Neural crest cell (in vitro differentiated cells): ENCODE data around the gene RTN4RL2. TPM values are rescaled to one million over a fixed set of nuclear protein-coding genes. Genes with fewer than 3 reads are reported as not detected.
A peak's percentile ranks its signal among the peaks of the same experiment; 100 is the strongest.

Source experiments
- DNase-seq: peaks from one replicate; pipeline ENCODE4 v3.0.0; 2021; ENCODE audit warnings: low read depth, mixed read lengths, low spot score
- H3K27ac Mint-ChIP-seq: one replicate; pipeline ENCODE4 v1.8.0; 2021; ENCODE audit warnings: mild to moderate bottlenecking, mixed read lengths; ENCODE audit not compliant: unreplicated experiment
- H3K27me3 Mint-ChIP-seq: 2 replicates; pipeline ENCODE4 v1.8.0; 2021; ENCODE audit warnings: low read depth, mild to moderate bottlenecking, mixed read lengths
- H3K36me3 Mint-ChIP-seq: 2 replicates; pipeline ENCODE4 v1.8.0; 2021; ENCODE audit warnings: low read depth, mild to moderate bottlenecking, mixed read lengths
- H3K4me1 Mint-ChIP-seq: 2 replicates; pipeline ENCODE4 v1.8.0; 2021; ENCODE audit warnings: mixed read lengths
- H3K4me3 Mint-ChIP-seq: one replicate; pipeline ENCODE4 v1.8.0; 2021; ENCODE audit warnings: mild to moderate bottlenecking, mixed read lengths
- H3K9me3 Mint-ChIP-seq: 2 replicates; pipeline ENCODE4 v1.8.0; 2021; ENCODE audit warnings: mixed read lengths
- CTCF ChIP-seq: fragments of 200-600 bp; sonication (generic); conservative IDR thresholded peaks from 2 replicates; pipeline ENCODE4 v1.5.0; 2021; ENCODE audit warnings: antibody characterized with exemption, mild to moderate bottlenecking
- total RNA-seq: library from RNA; stranded (reverse); gene quantifications from 2 replicates; pipeline ENCODE4 v1.2.1, GENCODE V29; 2021

The RTN4RL2 gene
- total RNA-seq, 1 donor from 2014 or later, result 2.4 TPM

- peak overlapping the region; percentile 76 for H3K4me3 Mint-ChIP-seq
- H3K36me3 Mint-ChIP-seq, result no peaks in the 10 kb centered on the region
- H3K4me1 Mint-ChIP-seq, result peaks cover 39% of the 10 kb centered on the region
- TF ChIP-seq CTCF, result no peak
- H3K27me3 Mint-ChIP-seq, result peaks cover 69% of the 10 kb centered on the region
- H3K27ac Mint-ChIP-seq, result no peak overlapping the region
- no peak for DNase-seq
- no peaks in the 10 kb centered on the region for H3K9me3 Mint-ChIP-seq
Measured at GRCh38 chr11:57461841-57462489, 1.6 kb downstream of the RTN4RL2 start.

- Mint-ChIP-seq H3K36me3 (no peaks in the 10 kb centered on the region), H3K27ac (no peak overlapping the region), H3K4me3 (peak overlapping the region; percentile 76), H3K9me3 (no peaks in the 10 kb centered on the region), H3K27me3 (peaks cover 62% of the 10 kb centered on the region), H3K4me1 (peaks cover 34% of the 10 kb centered on the region)
- no peak for TF ChIP-seq CTCF
- DNase-seq, result no peak
Measured at GRCh38 chr11:57462597-57462996, 2.3 kb downstream of the RTN4RL2 start.

- H3K4me1 Mint-ChIP-seq, result peaks cover 29% of the 10 kb centered on the region
- no peaks in the 10 kb centered on the region for H3K36me3 Mint-ChIP-seq
- peak overlapping the region; percentile 76 for H3K4me3 Mint-ChIP-seq
- peaks cover 58% of the 10 kb centered on the region for H3K27me3 Mint-ChIP-seq
- TF ChIP-seq CTCF, result no peak
- DNase-seq, result no peak
- peak overlapping the region; percentile 72 for H3K27ac Mint-ChIP-seq
- no peaks in the 10 kb centered on the region for H3K9me3 Mint-ChIP-seq
Measured at GRCh38 chr11:57463671-57464538, 3.6 kb downstream of the RTN4RL2 start.

GRCh38 chr11:57464539-57465181, 4.3 kb downstream of the RTN4RL2 start:
- Mint-ChIP-seq H3K9me3 (no peaks in the 10 kb centered on the region), H3K27ac (no peak overlapping the region), H3K4me1 (peaks cover 24% of the 10 kb centered on the region), H3K27me3 (peaks cover 52% of the 10 kb centered on the region), H3K36me3 (no peaks in the 10 kb centered on the region), H3K4me3 (no peak overlapping the region)
- DNase-seq, result no peak
- no peak for TF ChIP-seq CTCF

- peaks cover 44% of the 10 kb centered on the region for H3K27me3 Mint-ChIP-seq
- TF ChIP-seq CTCF, result no peak
- no peaks in the 10 kb centered on the region for H3K9me3 Mint-ChIP-seq
- DNase-seq, result no peak
- no peak overlapping the region for H3K27ac Mint-ChIP-seq
- H3K4me1 Mint-ChIP-seq, result peaks cover 13% of the 10 kb centered on the region
- H3K36me3 Mint-ChIP-seq, result no peaks in the 10 kb centered on the region
- no peak overlapping the region for H3K4me3 Mint-ChIP-seq
Measured at GRCh38 chr11:57466680-57467079, 6.4 kb downstream of the RTN4RL2 start.
